GM13976 (cell line): ENCODE results near the gene RYR3.

Experiments used
- DNase-seq: peaks from one replicate; pipeline ENCODE4 v3.0.0; 2012; ENCODE audit warnings: low spot score
- CTCF ChIP-seq: IDR thresholded peaks from 2 replicates; pipeline ENCODE4 v1.5.1; 2012; ENCODE audit warnings: borderline replicate concordance, mild to moderate bottlenecking; ENCODE audit not compliant: insufficient read depth; ENCODE audit errors: extremely low read depth, missing control alignments, control extremely low read depth
- in situ Hi-C: fragments of 300-500 bp; cut with MboI; formaldehyde crosslinking; loops from one replicate; pipeline ENCODE4 v1.12.0; 2022; ENCODE audit warnings: low sequenced_read_pairs, mixed read lengths, inconsistent platforms; ENCODE audit not compliant: unreplicated experiment

Gene RYR3

GRCh38 chr15:33442449-33442848, 131.7 kb downstream of the RYR3 start:
- in situ Hi-C loops = no loop called here

GRCh38 chr15:33443708-33444107, 132.9 kb downstream of the RYR3 start:
- in situ Hi-C loops = no loop called here
- DNase-seq = no peak
- TF ChIP-seq CTCF = no peak

More at GRCh38 chr15:33442449-33442848, 131.7 kb downstream of the RYR3 start:
- no peak for TF ChIP-seq CTCF
- no peak for DNase-seq

GRCh38 chr15:33445984-33446383, 135.2 kb downstream of the RYR3 start:
- TF ChIP-seq CTCF = no peak
- in situ Hi-C loops = no loop called here
- no peak for DNase-seq

GRCh38 chr15:33448151-33448550, 137.4 kb downstream of the RYR3 start:
- TF ChIP-seq CTCF = no peak

GRCh38 chr15:33448961-33449606, 138.3 kb downstream of the RYR3 start:
- in situ Hi-C loops = no loop called here
- DNase-seq = no peak
- no peak for TF ChIP-seq CTCF

More at GRCh38 chr15:33448151-33448550, 137.4 kb downstream of the RYR3 start:
- DNase-seq = no peak
- in situ Hi-C loops = no loop called here

GRCh38 chr15:33449810-33450209, 139.0 kb downstream of the RYR3 start:
- in situ Hi-C loops = no loop called here
- no peak for DNase-seq
- no peak for TF ChIP-seq CTCF
